SK-N-MC (cell line): Measurements from ENCODE around the gene KCNJ10.

ENCODE experiments used
- DNase-seq: peaks from one replicate; pipeline ENCODE4 v3.0.0-alpha.2; 2011; ENCODE audit warnings: low read depth, low spot score
- H3K27ac ChIP-seq: fragments of 200-600 bp; sonication (generic); 2 replicates; pipeline ENCODE4 v1.5.1; 2016; ENCODE audit warnings: mixed run types
- H3K36me3 ChIP-seq: fragments of 200-600 bp; sonication (generic); 2 replicates; pipeline ENCODE4 v1.6.1; 2017; ENCODE audit warnings: antibody characterized with exemption, low read length, mixed read lengths; ENCODE audit not compliant: insufficient read depth
- H3K4me3 ChIP-seq: fragments of 200-600 bp; sonication (generic); 2 replicates; pipeline ENCODE4 v1.5.1; 2016
- H3K9ac ChIP-seq: fragments of 200-600 bp; sonication (generic); 2 replicates; pipeline ENCODE4 v1.8.0; 2017; ENCODE audit warnings: mixed run types, mixed read lengths; ENCODE audit not compliant: insufficient read length
- H3K9me3 ChIP-seq: fragments of 200-600 bp; sonication (generic); 2 replicates; pipeline ENCODE4 v1.6.1; 2017; ENCODE audit warnings: low read depth, mild to moderate bottlenecking, antibody characterized with exemption, low read length, moderate library complexity, mixed read lengths
- EZH2 ChIP-seq: fragments of 200-600 bp; sonication (generic); IDR thresholded peaks from one replicate; pipeline ENCODE4 v1.6.1; 2017; ENCODE audit warnings: antibody characterized with exemption
- FOXP2 ChIP-seq: optimal IDR thresholded peaks from 2 replicates; pipeline ENCODE3; 2011; ENCODE audit warnings: mild to moderate bottlenecking, moderate library complexity; ENCODE audit not compliant: insufficient read depth; ENCODE audit errors: extremely low read length, control extremely low read depth
- POLR2AphosphoS5 ChIP-seq: IDR thresholded peaks from 2 replicates; pipeline ENCODE4 v1.6.1; 2012; ENCODE audit warnings: mild to moderate bottlenecking, low read depth, low read length, borderline replicate concordance

The KCNJ10 gene

GRCh38 chr1:160049101-160049500 is 20.9 kb downstream of the KCNJ10 start:
- H3K4me3 ChIP-seq = no peak overlapping the region
- no peaks in the 10 kb centered on the region for H3K9me3 ChIP-seq
- TF ChIP-seq EZH2 (no peak), POLR2AphosphoS5 (no peak), FOXP2 (no peak)
- no peak for DNase-seq
- no peak overlapping the region for H3K9ac ChIP-seq
- no peak overlapping the region for H3K27ac ChIP-seq
- H3K36me3 ChIP-seq = no peaks in the 10 kb centered on the region

GRCh38 chr1:160048335-160048734 is 21.6 kb downstream of the KCNJ10 start:
- Histone ChIP-seq H3K4me3 (no peak overlapping the region), H3K36me3 (no peaks in the 10 kb centered on the region), H3K9me3 (no peaks in the 10 kb centered on the region), H3K9ac (no peak overlapping the region), H3K27ac (no peak overlapping the region)
- TF ChIP-seq POLR2AphosphoS5 (no peak), EZH2 (no peak), FOXP2 (no peak)
- no peak for DNase-seq

DNA sequence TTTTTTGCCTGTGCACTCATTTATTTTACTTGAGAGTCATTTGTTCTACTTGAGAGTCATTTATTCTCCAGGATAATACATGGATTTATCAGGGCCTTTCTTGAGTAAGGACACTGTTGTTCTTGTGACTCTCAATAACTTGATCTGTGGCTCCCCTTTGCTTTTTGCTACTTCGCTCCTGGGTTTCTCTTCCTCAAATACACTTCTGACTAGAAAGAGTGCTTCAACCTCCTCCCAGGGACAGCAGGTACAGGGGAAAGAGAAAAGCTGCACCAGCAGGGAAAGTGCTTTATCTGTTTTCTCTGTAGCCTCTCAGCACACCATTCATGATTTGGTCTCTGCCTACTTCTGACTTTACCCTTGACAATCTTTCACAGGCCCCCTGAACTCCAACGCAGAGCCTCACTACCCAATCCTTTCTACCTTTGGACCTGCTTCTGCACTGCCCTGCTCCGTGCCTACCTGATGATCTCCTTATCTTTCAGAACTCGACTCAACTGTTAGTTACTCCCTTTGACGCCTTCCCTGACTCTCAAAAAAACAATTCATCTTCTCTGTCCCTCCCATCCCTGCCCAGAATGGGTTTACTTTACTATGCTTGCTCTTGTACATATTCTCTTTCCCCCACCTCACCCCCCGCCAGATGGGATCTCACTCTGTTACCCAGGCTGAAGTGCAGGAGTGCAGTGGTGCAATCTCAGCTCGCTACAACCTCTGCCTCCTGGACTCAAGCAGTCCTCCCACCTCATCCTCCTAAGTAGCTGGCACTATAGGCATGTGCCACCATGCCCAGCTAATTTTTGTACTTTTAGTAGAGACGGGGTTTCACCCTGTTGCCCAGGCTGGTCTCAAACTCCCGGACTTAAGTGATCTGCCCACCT is 22.6 kb downstream of the KCNJ10 start:
- Histone ChIP-seq H3K4me3 (peak overlapping the region; percentile 30; the same call in 1 of the 2 replicates), H3K9me3 (no peaks in the 10 kb centered on the region), H3K36me3 (no peaks in the 10 kb centered on the region), H3K27ac (no peak overlapping the region), H3K9ac (no peak overlapping the region)
- TF ChIP-seq POLR2AphosphoS5 (no peak), EZH2 (no peak), FOXP2 (no peak)
- no peak for DNase-seq

- peak overlapping the region; percentile 30; the same call in 1 of the 2 replicates for H3K4me3 ChIP-seq
- no peak overlapping the region for H3K27ac ChIP-seq
- H3K9me3 ChIP-seq = no peaks in the 10 kb centered on the region
- no peaks in the 10 kb centered on the region for H3K36me3 ChIP-seq
- TF ChIP-seq EZH2 (no peak), FOXP2 (no peak), POLR2AphosphoS5 (no peak)
- H3K9ac ChIP-seq = no peak overlapping the region
- no peak for DNase-seq
These were observed 23.4 kb downstream of the KCNJ10 start for GRCh38 chr1:160046494-160047110.

DNA sequence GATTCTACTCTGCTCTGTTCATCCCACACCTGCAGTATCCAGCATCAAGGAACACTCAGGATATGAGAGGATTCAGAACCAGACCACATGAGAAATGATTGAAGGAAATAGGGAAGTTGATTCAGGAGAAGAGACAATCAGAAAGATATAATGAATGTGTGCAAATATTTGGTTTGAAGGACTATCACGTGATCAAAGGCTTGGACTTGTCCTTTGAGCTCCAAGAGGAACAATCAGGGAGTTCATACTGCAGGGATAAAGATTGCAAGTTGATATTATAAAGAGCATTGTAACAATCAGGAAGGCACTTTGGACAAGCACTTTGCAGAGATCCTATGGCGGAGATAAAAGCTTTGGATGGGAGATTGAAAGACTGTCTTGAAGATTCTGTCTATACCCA is 24.3 kb downstream of the KCNJ10 start:
- Histone ChIP-seq H3K9me3 (no peaks in the 10 kb centered on the region), H3K36me3 (no peaks in the 10 kb centered on the region), H3K4me3 (no peak overlapping the region), H3K9ac (no peak overlapping the region), H3K27ac (no peak overlapping the region)
- TF ChIP-seq POLR2AphosphoS5 (no peak), FOXP2 (no peak), EZH2 (no peak)
- DNase-seq = no peak

DNA sequence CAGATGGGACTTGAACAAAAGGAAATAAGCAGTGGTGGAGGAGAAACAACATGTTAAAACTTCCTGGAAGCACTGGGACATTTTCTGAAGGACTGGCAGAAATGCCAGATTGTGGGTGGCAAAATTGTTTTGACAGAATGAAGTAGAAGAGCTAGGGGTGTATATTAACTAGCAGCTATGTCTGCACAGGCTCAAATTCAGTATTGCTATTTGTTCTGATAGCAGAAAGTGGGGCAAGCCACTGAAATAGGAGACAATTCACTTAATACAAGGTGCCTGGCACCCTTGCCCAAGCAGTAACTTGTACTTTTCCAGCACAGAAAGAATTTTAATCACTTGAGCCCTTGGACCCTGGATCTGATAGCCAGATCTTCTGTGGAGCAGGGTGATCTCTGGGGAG is 26.4 kb downstream of the KCNJ10 start:
- Histone ChIP-seq H3K27ac (no peak overlapping the region), H3K9me3 (no peaks in the 10 kb centered on the region), H3K9ac (no peak overlapping the region), H3K4me3 (no peak overlapping the region), H3K36me3 (no peaks in the 10 kb centered on the region)
- TF ChIP-seq FOXP2 (no peak), EZH2 (no peak), POLR2AphosphoS5 (no peak)
- no peak for DNase-seq

GRCh38 chr1:160040476-160040875 is 29.5 kb downstream of the KCNJ10 start:
- Histone ChIP-seq H3K9ac (no peak overlapping the region), H3K36me3 (no peaks in the 10 kb centered on the region), H3K4me3 (no peak overlapping the region), H3K9me3 (no peaks in the 10 kb centered on the region), H3K27ac (no peak overlapping the region)
- TF ChIP-seq POLR2AphosphoS5 (no peak), EZH2 (no peak), FOXP2 (no peak)
- no peak for DNase-seq

- Histone ChIP-seq H3K4me3 (peak overlapping the region; percentile 87), H3K27ac (no peak overlapping the region), H3K36me3 (no peaks in the 10 kb centered on the region), H3K9ac (peak overlapping the region; percentile 72), H3K9me3 (no peaks in the 10 kb centered on the region)
- no peak for TF ChIP-seq FOXP2
- no peak for TF ChIP-seq POLR2AphosphoS5
- no peak for TF ChIP-seq EZH2
- DNase-seq = no peak
These were observed 37.7 kb downstream of the KCNJ10 start for GRCh38 chr1:160032165-160032820.
